ENCODE measurements around the gene LEP. TPM values are rescaled to one million over a fixed set of nuclear protein-coding genes. Genes with fewer than 3 reads are reported as not detected.
"Not testable (repeated sequence)": the region's sequence is repeated elsewhere in the genome, so short reads cannot be mapped to it uniquely, and the experiment has no call there.

The LEP gene
- polyA plus RNA-seq, 3 donors = 0.27 to 0.96 (median 0.40) TPM

- no peak for DNase-seq
Measured at GRCh38 chr7:128210590-128211570, 30.2 kb upstream of the LEP start.

GRCh38 chr7:128211626-128212025 lies 29.5 kb upstream of the LEP start:
- DNase-seq = no peak

GRCh38 chr7:128214463-128214862 lies 26.6 kb upstream of the LEP start:
- DNase-seq = no peak

- no peak for DNase-seq
Measured at GRCh38 chr7:128215281-128215680, 25.8 kb upstream of the LEP start.

- no peak for DNase-seq
Measured at GRCh38 chr7:128215739-128216138, 25.3 kb upstream of the LEP start.

GRCh38 chr7:128217030-128217805 lies 23.9 kb upstream of the LEP start:
- DNase-seq = no peak

GRCh38 chr7:128217967-128218652 lies 23.0 kb upstream of the LEP start:
- DNase-seq = no peak

GRCh38 chr7:128219636-128220035 lies 21.4 kb upstream of the LEP start:
- DNase-seq = no peak

GRCh38 chr7:128221929-128222403 lies 19.1 kb upstream of the LEP start:
- DNase-seq = no peak

GRCh38 chr7:128226132-128226980 lies 14.7 kb upstream of the LEP start:
- no peak for DNase-seq

GRCh38 chr7:128227271-128227670 lies 13.8 kb upstream of the LEP start:
- no peak for DNase-seq

GRCh38 chr7:128231021-128231420 lies 10.1 kb upstream of the LEP start:
- no peak for DNase-seq

- no peak for DNase-seq
Measured at GRCh38 chr7:128231677-128232076, 9.4 kb upstream of the LEP start.

GRCh38 chr7:128233471-128233870 lies 7.6 kb upstream of the LEP start:
- no peak for DNase-seq

GRCh38 chr7:128234476-128235026 lies 6.5 kb upstream of the LEP start:
- DNase-seq = no peak

GRCh38 chr7:128235471-128235870 lies 5.6 kb upstream of the LEP start:
- DNase-seq = no peak

- no peak for DNase-seq
Measured at GRCh38 chr7:128236924-128237586, 4.0 kb upstream of the LEP start.

GRCh38 chr7:128239146-128239545 lies 1.9 kb upstream of the LEP start:
- DNase-seq = not testable (repeated sequence)

- no peak for DNase-seq
Measured at GRCh38 chr7:128242661-128243060, 1.6 kb downstream of the LEP start.

- no peak for DNase-seq
Measured at GRCh38 chr7:128243273-128243672, 2.2 kb downstream of the LEP start.
